DOHH2 (cell line): ENCODE measurements around the gene CLCN6.

Experiments
- CTCF ChIP-seq: fragments of 200-600 bp; sonication (generic); IDR thresholded peaks from one replicate; pipeline ENCODE4 v1.5.1; 2014; ENCODE audit warnings: antibody characterized with exemption, mild to moderate bottlenecking, low read depth, low read length; ENCODE audit not compliant: poor library complexity, severe bottlenecking
- EZH2phosphoT487 ChIP-seq: fragments of 200-600 bp; sonication (generic); IDR thresholded peaks from 2 replicates; pipeline ENCODE4 v1.6.1; 2017; ENCODE audit warnings: borderline replicate concordance, mild to moderate bottlenecking, antibody characterized with exemption, low read length, moderate library complexity, mixed read lengths

GRCh38 chr1:11882814-11883538, 77.0 kb downstream of the CLCN6 start:
- no peak for TF ChIP-seq CTCF
- no peak for TF ChIP-seq EZH2phosphoT487
